A549 (cell line): ENCODE data around the gene APMAP. TPM values are rescaled to one million over a fixed set of nuclear protein-coding genes. Genes with fewer than 3 reads are reported as not detected.

Experiments
- ATAC-seq, 2 experiments: fragments of 200-7000 bp in 1 of 2; fragments of >200 bp in 1 of 2; cut with Nextera tagmentation in 1 of 2; cut with Tn5 transposase in 1 of 2; 3 replicates each; pipeline versions ENCODE4 v1.8.0 to v1.9.1; 2018 to 2020; ENCODE audit warnings: mild to moderate bottlenecking in 1 of 2, moderate library complexity in 1 of 2
- CTCF ChIA-PET: fragments of 300-600 bp; sonication (Branson Sonifier 250); formaldehyde crosslinking; extraction: SDS; loops from one replicate; lab custom pipeline; 2021; ENCODE audit warnings: antibody characterized with exemption, inconsistent platforms; lab: Yijun Ruan, JAX
- POLR2A ChIA-PET: fragments of 350-600 bp; formaldehyde crosslinking; extraction: SDS; loops from one replicate; lab custom pipeline; 2021; ENCODE audit warnings: antibody characterized with exemption, inconsistent platforms; lab: Yijun Ruan, JAX
- DNase-seq, 2 experiments: peaks; one replicate each; pipeline versions ENCODE4 v3.0.0 to v3.0.0-alpha.2; 2011 to 2016; ENCODE audit warnings: low read depth in 1 of 2, low spot score in 1 of 2
- FAIRE-seq: peaks from 2 replicates; lab custom pipeline; 2011; peaks lifted over from hg19 to GRCh38; lab: Jason Lieb, UNC
- H3K27ac ChIP-seq, 2 experiments: fragments of >200 bp; sonication (Bioruptor Twin); formaldehyde crosslinking; 3 replicates each; pipeline ENCODE4 v1.5.1; 2016 to 2017
- H3K4me1 ChIP-seq: fragments of >200 bp; sonication (Bioruptor Twin); formaldehyde crosslinking; 3 replicates; pipeline ENCODE4 v1.6.1; 2016
- H3K4me2 ChIP-seq: fragments of >200 bp; sonication (Bioruptor Twin); formaldehyde crosslinking; 3 replicates; pipeline ENCODE4 v1.6.1; 2016
- H3K4me3 ChIP-seq: fragments of >200 bp; sonication (Bioruptor Twin); formaldehyde crosslinking; 3 replicates; pipeline ENCODE4 v1.5.1; 2016
- H3K9me3 ChIP-seq: fragments of >200 bp; sonication (Bioruptor Twin); formaldehyde crosslinking; 3 replicates; pipeline ENCODE4 v1.6.1; 2016
- CHD2 ChIP-seq: fragments of 150-350 bp; IDR thresholded peaks from 2 replicates; pipeline ENCODE4 v1.6.1; 2014; ENCODE audit warnings: low read length; ENCODE audit not compliant: partially characterized antibody
- EHF ChIP-seq: fragments of 250-450 bp; sonication (Bioruptor Pico); IDR thresholded peaks from 2 replicates; pipeline ENCODE4 v1.5.0; 2020; ENCODE audit warnings: mild to moderate bottlenecking
- ELK1 ChIP-seq: fragments of 150-350 bp; IDR thresholded peaks from 2 replicates; pipeline ENCODE4 v1.6.1; 2014; ENCODE audit warnings: low read depth, mild to moderate bottlenecking, low read length
- ESRRA ChIP-seq: fragments of 150-350 bp; IDR thresholded peaks from 2 replicates; pipeline ENCODE4 v1.6.1; 2014; ENCODE audit warnings: mild to moderate bottlenecking, low read length, borderline replicate concordance
- FOSB ChIP-seq: fragments of 250-450 bp; sonication (Bioruptor Pico); IDR thresholded peaks from 2 replicates; pipeline ENCODE4 v1.5.0; 2020; ENCODE audit warnings: mild to moderate bottlenecking, moderate library complexity
- GATA3 ChIP-seq: IDR thresholded peaks from 2 replicates; pipeline ENCODE4 v1.6.1; 2012; ENCODE audit warnings: borderline replicate concordance
- HDAC2 ChIP-seq: fragments of 200-600 bp; sonication (generic); IDR thresholded peaks from 2 replicates; pipeline ENCODE4 v1.6.1; 2016
- JUN ChIP-seq, 2 experiments: fragments of >200 bp; sonication (Bioruptor Twin); formaldehyde crosslinking; IDR thresholded peaks; 2 replicates in 1 of 2; 3 replicates in 1 of 2; pipeline ENCODE4 v1.6.1; 2016 to 2017
- KDM5A ChIP-seq: fragments of 200-600 bp; sonication (generic); IDR thresholded peaks from 2 replicates; pipeline ENCODE4 v1.6.1; 2016; ENCODE audit warnings: antibody characterized with exemption, mild to moderate bottlenecking
- NPAS2 ChIP-seq: fragments of 250-450 bp; sonication (Bioruptor Pico); IDR thresholded peaks from 2 replicates; pipeline ENCODE4 v1.8.0; 2022; ENCODE audit warnings: mild to moderate bottlenecking, moderate library complexity, borderline replicate concordance
- RAD21 ChIP-seq, 2 experiments: fragments of >200 bp in 1 of 2; sonication (Bioruptor Twin) in 1 of 2; formaldehyde crosslinking in 1 of 2; IDR thresholded peaks in 1 of 2; conservative IDR thresholded peaks in 1 of 2; 2 replicates in 1 of 2; 3 replicates in 1 of 2; pipeline ENCODE4 v1.6.1; 2012 to 2018; ENCODE audit warnings: inconsistent platforms in 1 of 2
- RARB ChIP-seq: fragments of 250-450 bp; sonication (Bioruptor Pico); IDR thresholded peaks from 2 replicates; pipeline ENCODE4 v1.8.0; 2021; ENCODE audit warnings: mild to moderate bottlenecking, moderate library complexity
- REST ChIP-seq: fragments of 200-600 bp; sonication (generic); IDR thresholded peaks from 2 replicates; pipeline ENCODE4 v1.6.1; 2016; ENCODE audit warnings: antibody characterized with exemption, mild to moderate bottlenecking, moderate library complexity
- RFX5 ChIP-seq: fragments of 450-650 bp; IDR thresholded peaks from 2 replicates; pipeline ENCODE4 v1.7.1; 2014; ENCODE audit warnings: antibody characterized with exemption, mild to moderate bottlenecking, moderate library complexity
- RNF2 ChIP-seq: fragments of 200-600 bp; sonication (generic); IDR thresholded peaks from 2 replicates; pipeline ENCODE4 v1.6.1; 2016; ENCODE audit warnings: low read depth, mild to moderate bottlenecking, antibody characterized with exemption, moderate library complexity, borderline replicate concordance
- SMC3 ChIP-seq: fragments of >200 bp; sonication (Bioruptor Twin); formaldehyde crosslinking; IDR thresholded peaks from 3 replicates; pipeline ENCODE4 v1.6.1; 2018; ENCODE audit warnings: inconsistent platforms
- TFCP2L1 ChIP-seq: fragments of 250-450 bp; sonication (Bioruptor Pico); IDR thresholded peaks from 2 replicates; pipeline ENCODE4 v1.5.0; 2021; ENCODE audit warnings: mild to moderate bottlenecking
- ZNF302 ChIP-seq: fragments of 250-450 bp; sonication (Bioruptor Pico); IDR thresholded peaks from 2 replicates; pipeline ENCODE4 v1.9.0; 2021; ENCODE audit warnings: inconsistent platforms, mild to moderate bottlenecking, moderate library complexity
- ZSCAN20 ChIP-seq: fragments of 250-450 bp; sonication (Bioruptor Pico); IDR thresholded peaks from 2 replicates; pipeline ENCODE4 v1.8.0; 2022; ENCODE audit warnings: mild to moderate bottlenecking, moderate library complexity
- WGBS: methylation state at CpG from one replicate; pipeline ENCODE4 v1.1.6; 2017; ENCODE audit errors: missing lambda C conversion rate; 5-methylcytosine and 5-hydroxymethylcytosine counted together
- polyA plus RNA-seq, 4 experiments: library from polyadenylated mRNA; depleted of rRNA in 3 of 4; stranded (reverse); fragments of >200 nt; fragmentation: RNase III in 1 of 4; extraction: RNeasy Plus Mini Kit Qiagen cat#74134 plus additional on column Dnase treatment in 1 of 4; gene quantifications; 2 replicates in 3 of 4; 3 replicates in 1 of 4; pipeline ENCODE4 v1.2.3, GENCODE V29; 2011 to 2017
- TF ChIP-seq, protein P1 (sequence below): fragments of 450-650 bp; IDR thresholded peaks from 2 replicates; pipeline ENCODE4 v1.6.1; 2014; ENCODE audit warnings: antibody characterized with exemption
- TF ChIP-seq, protein P2 (sequence below): IDR thresholded peaks from 2 replicates; pipeline ENCODE4 v1.6.1; 2012; ENCODE audit warnings: low read depth, borderline replicate concordance
- TF ChIP-seq, protein P3 (sequence below): IDR thresholded peaks from 2 replicates; pipeline ENCODE4 v1.6.1; 2012

Gene APMAP
- polyA plus RNA-seq, 2 of the 4 experiments (the other 2 are of a cell fraction), result 113 to 141 TPM

- no peak overlapping the region for H3K4me3 ChIP-seq
- TF ChIP-seq NPAS2 (no peak), ZNF302 (CRISPR knock-in tag) (no peak), ELK1 (no peak), SMC3 (no peak), GATA3 (no peak), REST (no peak), JUN (IDR thresholded peaks at IDR 0.05) (no peak), FOSB (CRISPR knock-in tag) (no peak), ZSCAN20 (CRISPR knock-in tag) (no peak), EHF (no peak), CHD2 (no peak)
- TF ChIP-seq, protein P1, sequence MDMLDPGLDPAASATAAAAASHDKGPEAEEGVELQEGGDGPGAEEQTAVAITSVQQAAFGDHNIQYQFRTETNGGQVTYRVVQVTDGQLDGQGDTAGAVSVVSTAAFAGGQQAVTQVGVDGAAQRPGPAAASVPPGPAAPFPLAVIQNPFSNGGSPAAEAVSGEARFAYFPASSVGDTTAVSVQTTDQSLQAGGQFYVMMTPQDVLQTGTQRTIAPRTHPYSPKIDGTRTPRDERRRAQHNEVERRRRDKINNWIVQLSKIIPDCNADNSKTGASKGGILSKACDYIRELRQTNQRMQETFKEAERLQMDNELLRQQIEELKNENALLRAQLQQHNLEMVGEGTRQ, result no peak
- H3K4me1 ChIP-seq, result no peaks in the 10 kb centered on the region
- ChIA-PET POLR2A (no interaction called here), CTCF (interaction anchor here (0.8 to 1.9 kb wide), 4 partner anchors 11 to 1017 kb away, joined by 3 to 4 read pairs (median 3); no protein-coding TSS in a partner anchor)
- no peak for DNase-seq
- H3K4me2 ChIP-seq, result no peak overlapping the region
- FAIRE-seq, result no peak
- 85% methylated on average over 8 of the region's 8 CpGs for WGBS
- no peak for ATAC-seq
- no peaks in the 10 kb centered on the region for H3K9me3 ChIP-seq
- no peak overlapping the region for H3K27ac ChIP-seq
Measured at GRCh38 chr20:24954151-24954550, 38.4 kb downstream of the APMAP start.

DNA sequence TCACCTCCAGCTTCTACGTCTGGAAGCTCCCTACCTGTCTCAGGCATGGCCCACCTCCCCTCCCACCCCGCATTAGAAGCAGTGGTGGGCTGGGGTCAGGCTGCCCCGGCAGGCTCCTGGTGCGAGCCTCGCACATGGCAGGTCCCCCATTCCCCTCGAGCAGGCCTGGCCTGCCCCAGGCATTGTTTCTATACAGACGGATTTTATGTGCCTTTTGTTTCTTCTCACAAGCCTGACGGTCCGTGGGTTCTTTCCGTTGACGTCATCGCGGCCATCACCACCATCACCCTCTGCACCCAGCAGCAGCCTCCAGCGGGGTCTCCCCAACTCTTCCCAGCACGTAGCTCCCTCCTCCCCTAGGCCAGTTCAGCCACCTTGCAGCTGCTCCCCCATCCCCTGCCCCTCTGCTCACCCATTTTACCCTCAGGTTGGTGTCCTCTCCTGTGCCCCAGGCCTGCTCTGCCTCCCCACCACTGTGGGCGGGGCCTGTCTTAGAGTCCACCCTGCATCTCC lies 38.9 kb downstream of the APMAP start:
- no peak for TF ChIP-seq KDM5A
- TF ChIP-seq, all 56 proteins: peak for 0
- 86% methylated on average over 16 of the region's 16 CpGs for WGBS
- no peaks in the 10 kb centered on the region for H3K4me1 ChIP-seq
- ATAC-seq, result no peak
- DNase-seq, result no peak
- ChIA-PET CTCF (interaction anchor here (1.9 kb wide), 1 partner anchor 13 kb away, joined by 4 read pairs; no protein-coding TSS in a partner anchor), POLR2A (no interaction called here)
- H3K9me3 ChIP-seq, result no peaks in the 10 kb centered on the region
- no peak overlapping the region for H3K27ac ChIP-seq
- FAIRE-seq, result no peak
- H3K4me2 ChIP-seq, result no peak overlapping the region
- no peak overlapping the region for H3K4me3 ChIP-seq

DNA sequence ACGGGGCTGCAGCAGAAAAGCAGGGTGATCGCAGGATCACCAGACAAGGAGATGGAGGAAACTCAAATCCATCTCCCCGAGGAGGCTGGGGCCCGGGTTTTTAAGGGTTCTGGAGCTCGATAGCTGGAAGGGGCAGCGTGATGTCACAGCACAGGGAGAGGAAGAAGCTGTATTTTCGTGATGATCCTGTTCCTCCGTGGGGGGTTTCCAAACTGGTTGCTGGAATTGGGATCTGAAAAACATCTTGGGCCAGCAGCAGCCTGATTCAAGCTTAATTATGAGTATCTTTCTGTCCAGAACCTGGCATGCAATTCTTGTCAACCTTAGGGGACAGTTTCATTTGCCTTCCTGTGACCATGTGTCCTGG lies 39.4 kb downstream of the APMAP start:
- CTCF ChIA-PET, result interaction anchor here (1.9 kb wide), 1 partner anchor 12 kb away, joined by 4 read pairs; no protein-coding TSS in a partner anchor
- Histone ChIP-seq H3K4me2 (no peak overlapping the region), H3K4me3 (no peak overlapping the region), H3K4me1 (no peaks in the 10 kb centered on the region), H3K27ac (no peak overlapping the region), H3K9me3 (no peaks in the 10 kb centered on the region)
- ATAC-seq (no peak), DNase-seq (no peak), FAIRE-seq (no peak)
- TF ChIP-seq RFX5, result no peak
- no peak for TF ChIP-seq FOSB (CRISPR knock-in tag)
- no peak for TF ChIP-seq RAD21 (conservative IDR thresholded peaks at IDR 0.05 in 1 of 2, IDR thresholded peaks at IDR 0.05 in 1 of 2)
- TF ChIP-seq EHF, result no peak
- no peak for TF ChIP-seq RNF2
- TF ChIP-seq TFCP2L1 (CRISPR knock-in tag), result no peak
- TF ChIP-seq, protein P2, sequence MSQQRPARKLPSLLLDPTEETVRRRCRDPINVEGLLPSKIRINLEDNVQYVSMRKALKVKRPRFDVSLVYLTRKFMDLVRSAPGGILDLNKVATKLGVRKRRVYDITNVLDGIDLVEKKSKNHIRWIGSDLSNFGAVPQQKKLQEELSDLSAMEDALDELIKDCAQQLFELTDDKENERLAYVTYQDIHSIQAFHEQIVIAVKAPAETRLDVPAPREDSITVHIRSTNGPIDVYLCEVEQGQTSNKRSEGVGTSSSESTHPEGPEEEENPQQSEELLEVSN, result no peak
- no peak for TF ChIP-seq RARB (CRISPR knock-in tag)
- no peak for TF ChIP-seq ESRRA
- TF ChIP-seq, protein P3, sequence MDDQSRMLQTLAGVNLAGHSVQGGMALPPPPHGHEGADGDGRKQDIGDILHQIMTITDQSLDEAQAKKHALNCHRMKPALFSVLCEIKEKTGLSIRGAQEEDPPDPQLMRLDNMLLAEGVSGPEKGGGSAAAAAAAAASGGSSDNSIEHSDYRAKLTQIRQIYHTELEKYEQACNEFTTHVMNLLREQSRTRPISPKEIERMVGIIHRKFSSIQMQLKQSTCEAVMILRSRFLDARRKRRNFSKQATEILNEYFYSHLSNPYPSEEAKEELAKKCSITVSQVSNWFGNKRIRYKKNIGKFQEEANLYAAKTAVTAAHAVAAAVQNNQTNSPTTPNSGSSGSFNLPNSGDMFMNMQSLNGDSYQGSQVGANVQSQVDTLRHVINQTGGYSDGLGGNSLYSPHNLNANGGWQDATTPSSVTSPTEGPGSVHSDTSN, result no peak
- TF ChIP-seq HDAC2, result no peak
- WGBS, result 82% methylated on average over 8 of the region's 8 CpGs
- POLR2A ChIA-PET, result no interaction called here
